GM03348 (cell line): ENCODE measurements around the gene HOXD4.

Source experiments
- DNase-seq: peaks from one replicate; pipeline ENCODE4 v3.0.0; 2012; ENCODE audit warnings: low spot score

HOXD4 gene

GRCh38 chr2:176156807-176157498 lies 5.6 kb downstream of the HOXD4 start, which contains the start of gene HOXD3:
Gene HOXD3, plus strand, starts transcription at chr2:176157307. Its CDS starts 11,808 bp downstream, at chr2:176169115.
- peak; percentile 54 for DNase-seq

- DNase-seq, result peak; percentile 37
Observed at GRCh38 chr2:176157499-176158185, 6.3 kb downstream of the HOXD4 start.

- no peak for DNase-seq
Observed at GRCh38 chr2:176158186-176158591, 6.8 kb downstream of the HOXD4 start.

- DNase-seq, result no peak
Observed at GRCh38 chr2:176158855-176159662, 7.7 kb downstream of the HOXD4 start.

- no peak for DNase-seq
Observed at GRCh38 chr2:176159663-176160250, 8.4 kb downstream of the HOXD4 start.

GRCh38 chr2:176160251-176160985 lies 9.1 kb downstream of the HOXD4 start:
- no peak for DNase-seq

- no peak for DNase-seq
Observed at GRCh38 chr2:176160986-176161824, 9.9 kb downstream of the HOXD4 start.

- DNase-seq, result peak; percentile 81
Observed at GRCh38 chr2:176161825-176162626, 10.7 kb downstream of the HOXD4 start.

GRCh38 chr2:176162911-176163671 lies 11.7 kb downstream of the HOXD4 start:
- DNase-seq, result no peak

GRCh38 chr2:176163672-176164056 lies 12.3 kb downstream of the HOXD4 start:
- no peak for DNase-seq

- no peak for DNase-seq
Observed at GRCh38 chr2:176164201-176164600, 12.9 kb downstream of the HOXD4 start.

GRCh38 chr2:176164611-176165369 lies 13.4 kb downstream of the HOXD4 start:
- DNase-seq, result no peak

- no peak for DNase-seq
Observed at GRCh38 chr2:176165370-176166050, 14.2 kb downstream of the HOXD4 start.

GRCh38 chr2:176166272-176166671 lies 14.9 kb downstream of the HOXD4 start:
- no peak for DNase-seq

GRCh38 chr2:176167398-176167797 lies 16.0 kb downstream of the HOXD4 start:
- no peak for DNase-seq

GRCh38 chr2:176169181-176169580 lies 17.8 kb downstream of the HOXD4 start:
- no peak for DNase-seq

- DNase-seq, result no peak
Observed at GRCh38 chr2:176169711-176170110, 18.4 kb downstream of the HOXD4 start.
